ENCODE measurements around the gene FOSL2. TPM values are rescaled to one million over a fixed set of nuclear protein-coding genes. Genes with fewer than 3 reads are reported as not detected.

FOSL2 gene
- total RNA-seq, 6 experiments from 2014 or later, result 90.1 to 128 (median 116) TPM

GRCh38 chr2:28349546-28350165 is 43.0 kb upstream of the FOSL2 start:
- Mint-ChIP-seq H3K27ac (no peak overlapping the region), H3K4me3 (no peak overlapping the region), H3K9me3 (no peaks in the 10 kb centered on the region), H3K4me1 (ENCODE audit: low read depth) (peaks cover 19% of the 10 kb centered on the region), H3K36me3 (ENCODE audit: low read depth) (no peaks in the 10 kb centered on the region), H3K27me3 (ENCODE audit: insufficient read depth) (no peaks in the 10 kb centered on the region; the same call in 1 of the 2 replicates)
- no peak for DNase-seq
- TF ChIP-seq CTCF (IDR thresholded peaks at IDR 0.05), result no peak

- TF ChIP-seq CTCF (IDR thresholded peaks at IDR 0.05), result no peak
- DNase-seq, result no peak
- H3K4me1 Mint-ChIP-seq (ENCODE audit: low read depth), result peaks cover 24% of the 10 kb centered on the region
- H3K36me3 Mint-ChIP-seq (ENCODE audit: low read depth), result no peaks in the 10 kb centered on the region
- H3K4me3 Mint-ChIP-seq, result no peak overlapping the region
- H3K9me3 Mint-ChIP-seq, result no peaks in the 10 kb centered on the region
- H3K27me3 Mint-ChIP-seq (ENCODE audit: insufficient read depth), result no peaks in the 10 kb centered on the region; the same call in 1 of the 2 replicates
- H3K27ac Mint-ChIP-seq, result no peak overlapping the region
These were observed 42.5 kb upstream of the FOSL2 start for GRCh38 chr2:28350196-28350595.

GRCh38 chr2:28350791-28351285 is 41.8 kb upstream of the FOSL2 start:
- no peaks in the 10 kb centered on the region; the same call in 1 of the 2 replicates for H3K27me3 Mint-ChIP-seq (ENCODE audit: insufficient read depth)
- no peak for DNase-seq
- no peaks in the 10 kb centered on the region for H3K9me3 Mint-ChIP-seq
- no peak overlapping the region for H3K4me3 Mint-ChIP-seq
- peaks cover 30% of the 10 kb centered on the region for H3K4me1 Mint-ChIP-seq (ENCODE audit: low read depth)
- TF ChIP-seq CTCF (IDR thresholded peaks at IDR 0.05), result no peak
- no peak overlapping the region for H3K27ac Mint-ChIP-seq
- no peaks in the 10 kb centered on the region for H3K36me3 Mint-ChIP-seq (ENCODE audit: low read depth)

- Mint-ChIP-seq H3K4me3 (no peak overlapping the region), H3K4me1 (ENCODE audit: low read depth) (peaks cover 32% of the 10 kb centered on the region), H3K36me3 (ENCODE audit: low read depth) (no peaks in the 10 kb centered on the region), H3K27me3 (ENCODE audit: insufficient read depth) (no peaks in the 10 kb centered on the region), H3K9me3 (no peaks in the 10 kb centered on the region), H3K27ac (no peak overlapping the region)
- TF ChIP-seq CTCF (IDR thresholded peaks at IDR 0.05), result no peak
- DNase-seq, result no peak
These were observed 41.0 kb upstream of the FOSL2 start for GRCh38 chr2:28351621-28352020.

GRCh38 chr2:28352104-28352503 is 40.6 kb upstream of the FOSL2 start:
- H3K27me3 Mint-ChIP-seq (ENCODE audit: insufficient read depth), result no peaks in the 10 kb centered on the region
- no peaks in the 10 kb centered on the region for H3K9me3 Mint-ChIP-seq
- DNase-seq, result no peak
- no peaks in the 10 kb centered on the region for H3K36me3 Mint-ChIP-seq (ENCODE audit: low read depth)
- H3K4me1 Mint-ChIP-seq (ENCODE audit: low read depth), result peaks cover 28% of the 10 kb centered on the region
- H3K27ac Mint-ChIP-seq, result no peak overlapping the region
- no peak for TF ChIP-seq CTCF (IDR thresholded peaks at IDR 0.05)
- H3K4me3 Mint-ChIP-seq, result no peak overlapping the region
